Hypothalamus (tissue), 51 donors: ENCODE measurements around the gene RPL22.

Experiments used
- DNase-seq, 51 donors: peaks; one replicate each; lab custom pipeline; 2025; lab: John Stamatoyannopoulos, UW

RPL22 gene

DNA sequence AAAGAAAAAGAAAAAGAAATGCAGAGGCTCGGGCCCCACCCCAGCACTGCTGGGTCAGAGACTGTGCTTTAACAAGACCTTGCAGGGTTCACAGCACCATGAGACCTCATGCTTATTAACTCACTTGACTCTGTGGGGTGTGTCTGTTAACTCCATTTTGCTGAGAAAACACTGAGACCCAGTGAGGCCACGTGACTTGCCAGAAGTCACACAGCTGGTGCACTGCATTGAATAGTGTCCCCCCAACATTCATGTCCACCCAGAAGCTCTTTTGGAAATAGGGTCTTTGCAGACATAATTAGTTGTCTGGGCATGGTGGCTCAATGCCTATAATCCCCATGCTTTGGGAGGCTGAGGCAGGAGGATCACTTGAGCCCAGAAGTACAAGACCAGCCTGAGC, 59.0 kb downstream of the RPL22 start:
- DNase-seq: no peak

GRCh38 chr1:6137758-6138157, 61.6 kb downstream of the RPL22 start:
- DNase-seq: no peak

GRCh38 chr1:6136516-6137220, 62.7 kb downstream of the RPL22 start:
- DNase-seq: no peak
